Activated B cell treated with CpG ODN at 0.5 μM for 24 hours (primary cell): Measurements from ENCODE around the gene NRP2. TPM values are rescaled to one million over a fixed set of nuclear protein-coding genes. Genes with fewer than 3 reads are reported as not detected.

Experiments
- ATAC-seq: fragments of 200-7000 bp; cut with Tn5 transposase; one replicate; pipeline ENCODE4 v1.10.0; 2021; ENCODE audit warnings: low read depth, mild to moderate bottlenecking, moderate library complexity
- CTCF ChIA-PET: fragments of 350-600 bp; sonication (Branson Sonifier 250); formaldehyde crosslinking; loops from one replicate; lab custom pipeline; 2021; ENCODE audit warnings: antibody characterized with exemption; lab: Charles Lee
- POLR2A ChIA-PET: fragments of 350-600 bp; sonication (Branson Sonifier 250); formaldehyde crosslinking; loops from one replicate; lab custom pipeline; 2021; ENCODE audit warnings: antibody characterized with exemption; lab: Charles Lee
- DNase-seq: peaks from one replicate; pipeline ENCODE4 v3.0.0; 2022
- H3K27ac Mint-ChIP-seq: one replicate; pipeline ENCODE4 v1.8.0; 2020; ENCODE audit warnings: mixed read lengths
- H3K27me3 Mint-ChIP-seq: one replicate; pipeline ENCODE4 v1.8.0; 2021; ENCODE audit warnings: mixed read lengths
- H3K36me3 Mint-ChIP-seq: one replicate; pipeline ENCODE4 v1.8.0; 2021; ENCODE audit warnings: low read depth, mixed read lengths
- H3K4me1 Mint-ChIP-seq: one replicate; pipeline ENCODE4 v1.8.0; 2021; ENCODE audit warnings: mixed read lengths
- H3K4me3 Mint-ChIP-seq: one replicate; pipeline ENCODE4 v1.8.0; 2020; ENCODE audit warnings: mild to moderate bottlenecking, mixed read lengths
- H3K9me3 Mint-ChIP-seq: one replicate; pipeline ENCODE4 v1.8.0; 2020; ENCODE audit warnings: mixed read lengths
- intact Hi-C: fragments of 100-400 bp; cut with micrococcal nuclease; formaldehyde crosslinking; loops from one replicate; pipeline ENCODE4 v1.15.1; 2024
- total RNA-seq: library from RNA; stranded (reverse); gene quantifications from 2 replicates; pipeline ENCODE4 v1.2.3, GENCODE V29; 2022
- TF ChIP-seq, protein P1 (sequence below): fragments of 200-600 bp; IDR thresholded peaks from one replicate; pipeline ENCODE4 v1.8.0; 2022; ENCODE audit warnings: antibody characterized with exemption, mild to moderate bottlenecking

Gene NRP2
- total RNA-seq, 1 donor from 2014 or later = 10.2 TPM

- ChIA-PET CTCF (no interaction called here), POLR2A (no interaction called here)
- Mint-ChIP-seq H3K27me3 (peaks cover 48% of the 10 kb centered on the region), H3K27ac (no peak overlapping the region), H3K36me3 (no peaks in the 10 kb centered on the region), H3K4me1 (peaks cover 9% of the 10 kb centered on the region), H3K4me3 (no peak overlapping the region), H3K9me3 (no peaks in the 10 kb centered on the region)
- TF ChIP-seq, protein P1, sequence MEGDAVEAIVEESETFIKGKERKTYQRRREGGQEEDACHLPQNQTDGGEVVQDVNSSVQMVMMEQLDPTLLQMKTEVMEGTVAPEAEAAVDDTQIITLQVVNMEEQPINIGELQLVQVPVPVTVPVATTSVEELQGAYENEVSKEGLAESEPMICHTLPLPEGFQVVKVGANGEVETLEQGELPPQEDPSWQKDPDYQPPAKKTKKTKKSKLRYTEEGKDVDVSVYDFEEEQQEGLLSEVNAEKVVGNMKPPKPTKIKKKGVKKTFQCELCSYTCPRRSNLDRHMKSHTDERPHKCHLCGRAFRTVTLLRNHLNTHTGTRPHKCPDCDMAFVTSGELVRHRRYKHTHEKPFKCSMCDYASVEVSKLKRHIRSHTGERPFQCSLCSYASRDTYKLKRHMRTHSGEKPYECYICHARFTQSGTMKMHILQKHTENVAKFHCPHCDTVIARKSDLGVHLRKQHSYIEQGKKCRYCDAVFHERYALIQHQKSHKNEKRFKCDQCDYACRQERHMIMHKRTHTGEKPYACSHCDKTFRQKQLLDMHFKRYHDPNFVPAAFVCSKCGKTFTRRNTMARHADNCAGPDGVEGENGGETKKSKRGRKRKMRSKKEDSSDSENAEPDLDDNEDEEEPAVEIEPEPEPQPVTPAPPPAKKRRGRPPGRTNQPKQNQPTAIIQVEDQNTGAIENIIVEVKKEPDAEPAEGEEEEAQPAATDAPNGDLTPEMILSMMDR = no peak
- intact Hi-C loops = no loop called here
- ATAC-seq (peak; percentile 68), DNase-seq (no peak)
Observed at GRCh38 chr2:205646680-205647079, 35.6 kb upstream of the NRP2 start.

DNA sequence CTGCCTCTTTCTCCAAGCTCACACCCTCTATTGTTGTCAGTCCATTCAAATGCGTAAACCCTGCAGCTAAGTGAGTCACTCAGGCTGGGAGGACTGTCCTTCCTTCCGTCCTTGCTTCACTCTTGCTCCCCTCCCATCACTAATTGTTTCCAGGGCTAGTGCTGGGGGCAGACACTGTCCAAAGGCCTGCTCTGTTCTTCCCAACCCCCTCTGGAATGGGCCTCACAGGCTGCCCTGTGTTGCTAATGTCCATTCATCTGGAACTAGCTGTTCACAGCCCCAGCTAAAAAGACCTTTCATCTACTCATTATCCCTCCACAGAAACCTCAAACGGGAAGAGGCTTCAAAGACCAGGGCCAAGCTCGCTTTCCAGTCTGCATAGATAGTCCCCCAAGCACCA is 31.9 kb upstream of the NRP2 start:
- Mint-ChIP-seq H3K9me3 (no peaks in the 10 kb centered on the region), H3K27ac (no peak overlapping the region), H3K4me3 (no peak overlapping the region), H3K4me1 (peaks cover 9% of the 10 kb centered on the region), H3K36me3 (no peaks in the 10 kb centered on the region), H3K27me3 (peaks cover 27% of the 10 kb centered on the region)
- ATAC-seq (no peak), DNase-seq (no peak)
- TF ChIP-seq, protein P1 = no peak
- ChIA-PET CTCF (no interaction called here), POLR2A (no interaction called here)
- intact Hi-C loops = no loop called here

GRCh38 chr2:205650931-205651330 is 31.4 kb upstream of the NRP2 start:
- ChIA-PET POLR2A (no interaction called here), CTCF (interaction anchor here (1.3 kb wide), 1 partner anchor 25 kb away, joined by 4 read pairs; no protein-coding TSS in a partner anchor)
- peaks cover 27% of the 10 kb centered on the region for H3K27me3 Mint-ChIP-seq
- ATAC-seq (no peak), DNase-seq (no peak)
- H3K4me1 Mint-ChIP-seq = peaks cover 9% of the 10 kb centered on the region
- intact Hi-C loops = no loop called here
- TF ChIP-seq, protein P1 = no peak
- no peak overlapping the region for H3K4me3 Mint-ChIP-seq
- no peak overlapping the region for H3K27ac Mint-ChIP-seq
- no peaks in the 10 kb centered on the region for H3K36me3 Mint-ChIP-seq
- no peaks in the 10 kb centered on the region for H3K9me3 Mint-ChIP-seq

DNA sequence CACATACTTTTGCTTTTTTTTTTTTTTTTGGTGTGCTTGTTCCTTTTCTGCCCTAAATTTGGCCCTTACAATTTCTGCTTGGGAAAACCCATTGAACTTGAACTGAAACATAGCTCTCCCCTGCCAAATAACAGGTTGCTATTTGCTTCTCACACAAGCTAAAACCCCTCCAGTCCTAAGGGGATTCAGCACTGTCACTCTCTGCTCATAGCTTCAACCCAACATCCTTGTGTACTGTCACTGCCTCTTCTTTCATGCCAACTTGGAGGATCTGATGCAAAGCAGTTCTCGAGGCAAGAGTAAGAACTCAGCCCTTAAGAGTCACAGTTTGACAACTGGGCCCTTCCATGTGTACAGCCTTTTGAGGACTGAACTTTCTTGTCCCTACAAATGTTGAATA is 30.6 kb upstream of the NRP2 start:
- ChIA-PET POLR2A (no interaction called here), CTCF (interaction anchor here (1.3 kb wide), 1 partner anchor 24 kb away, joined by 4 read pairs; no protein-coding TSS in a partner anchor)
- H3K4me3 Mint-ChIP-seq = no peak overlapping the region
- intact Hi-C loops = no loop called here
- peaks cover 4% of the 10 kb centered on the region for H3K4me1 Mint-ChIP-seq
- TF ChIP-seq, protein P1 = no peak
- peaks cover 27% of the 10 kb centered on the region for H3K27me3 Mint-ChIP-seq
- H3K36me3 Mint-ChIP-seq = no peaks in the 10 kb centered on the region
- ATAC-seq (no peak), DNase-seq (no peak)
- no peaks in the 10 kb centered on the region for H3K9me3 Mint-ChIP-seq
- no peak overlapping the region for H3K27ac Mint-ChIP-seq

DNA sequence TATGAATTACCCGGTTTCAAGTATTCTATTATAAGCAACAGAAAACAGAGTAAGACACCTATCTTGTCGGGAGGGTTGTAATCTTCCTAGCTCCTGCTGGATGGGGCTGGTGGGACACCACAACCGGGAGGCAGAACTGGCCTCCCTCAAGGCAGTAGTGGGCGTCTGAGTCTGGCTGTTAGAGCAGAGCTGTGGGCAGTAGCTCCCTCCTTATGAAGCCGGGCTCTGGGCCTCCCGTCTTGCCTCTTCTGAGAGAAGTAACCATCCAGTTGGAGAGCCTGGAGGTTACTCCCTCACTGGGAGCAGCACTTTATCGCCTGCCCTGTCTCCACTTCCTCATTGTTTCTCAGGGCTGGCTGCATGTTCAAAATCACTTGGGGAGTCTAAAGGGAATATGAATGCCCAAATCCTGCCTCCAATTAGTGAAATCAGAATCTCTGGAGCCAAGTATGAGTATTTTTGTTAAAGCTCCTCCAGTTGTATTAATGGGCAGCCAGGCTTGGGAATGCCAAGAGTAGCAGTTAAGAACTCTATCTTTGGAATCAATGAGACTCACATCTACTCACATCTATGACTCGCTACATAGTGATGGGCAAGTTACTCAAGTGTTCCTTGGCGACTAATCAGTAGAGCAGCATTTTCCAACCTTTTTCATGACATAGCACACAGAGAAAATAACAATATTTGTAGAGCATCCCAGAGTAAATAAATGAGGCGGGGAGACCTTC is 27.3 kb upstream of the NRP2 start:
- no peak overlapping the region for H3K4me3 Mint-ChIP-seq
- no peaks in the 10 kb centered on the region for H3K9me3 Mint-ChIP-seq
- H3K4me1 Mint-ChIP-seq = peaks cover 8% of the 10 kb centered on the region
- TF ChIP-seq, protein P1 = no peak
- ChIA-PET CTCF (no interaction called here), POLR2A (no interaction called here)
- intact Hi-C loops = no loop called here
- no peaks in the 10 kb centered on the region for H3K36me3 Mint-ChIP-seq
- no peak for DNase-seq
- H3K27ac Mint-ChIP-seq = no peak overlapping the region
- H3K27me3 Mint-ChIP-seq = peaks cover 23% of the 10 kb centered on the region
- no peak for ATAC-seq
